ENCODE data around the gene RAD23A.
"Not testable (repeated sequence)": the region's sequence is repeated elsewhere in the genome, so short reads cannot be mapped to it uniquely, and the experiment has no call there.

- not testable (repeated sequence) for TF ChIP-seq CTCF (IDR thresholded peaks at IDR 0.05; ENCODE audit: low read depth, low read length); POLR2A (IDR thresholded peaks at IDR 0.05; ENCODE audit: extremely low read depth, insufficient read length)
Observed at GRCh38 chr19:12957389-12957952, 11.8 kb downstream of the RAD23A start.
